GM18508 (cell line): ENCODE data around the gene CD6.

Experiments used
- ATAC-seq: cut with Tn5 transposase; IDR thresholded peaks from one replicate; pipeline ENCODE4 v1.9.1; 2021; ENCODE audit warnings: moderate number of reproducible peaks; ENCODE audit not compliant: insufficient read depth, unreplicated experiment

The CD6 gene

DNA sequence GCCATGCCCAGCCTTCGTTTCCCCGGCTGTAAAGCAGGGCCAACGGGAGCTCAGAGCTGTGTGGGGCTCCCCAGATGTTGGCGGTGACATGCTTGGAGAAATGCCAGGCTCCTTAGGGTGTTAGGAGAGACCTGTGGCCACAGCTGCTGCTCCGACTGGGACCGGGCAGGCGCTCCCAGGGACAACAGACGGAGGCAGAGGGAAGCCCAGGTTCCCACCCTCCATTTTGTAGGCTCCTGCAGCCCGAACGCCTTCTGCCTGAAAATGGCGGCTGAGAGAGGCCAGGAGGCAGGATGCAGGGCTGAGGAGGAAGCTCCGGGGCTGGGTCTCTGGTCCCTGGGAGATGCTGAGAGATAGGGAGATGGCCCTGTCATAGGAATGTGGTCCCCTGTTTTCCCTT, 10.0 kb downstream of the CD6 start:
- ATAC-seq, result no peak

- no peak for ATAC-seq
Observed at GRCh38 chr11:60982184-60982583, 10.7 kb downstream of the CD6 start.

GRCh38 chr11:60984149-60984548, 12.7 kb downstream of the CD6 start:
- ATAC-seq, result no peak

DNA sequence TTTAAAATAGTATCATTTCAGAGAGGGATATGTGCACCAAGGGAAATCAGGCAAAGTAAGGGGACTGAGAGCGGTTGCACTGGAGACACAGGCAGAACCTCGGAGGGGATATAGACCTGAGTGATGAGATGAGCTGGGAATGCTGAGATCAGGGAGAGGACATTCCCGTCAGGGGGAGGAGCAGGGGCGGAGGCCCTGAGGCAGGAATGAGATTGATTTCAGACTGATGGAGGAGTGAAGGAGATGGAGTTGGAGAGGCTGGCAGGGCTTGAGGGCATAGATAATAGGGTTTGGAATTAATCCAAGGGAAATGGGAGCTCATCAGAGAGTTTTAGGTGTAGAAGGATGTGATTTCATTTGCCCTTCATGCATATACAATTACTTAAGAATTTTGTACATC, 13.2 kb downstream of the CD6 start:
- no peak for ATAC-seq

DNA sequence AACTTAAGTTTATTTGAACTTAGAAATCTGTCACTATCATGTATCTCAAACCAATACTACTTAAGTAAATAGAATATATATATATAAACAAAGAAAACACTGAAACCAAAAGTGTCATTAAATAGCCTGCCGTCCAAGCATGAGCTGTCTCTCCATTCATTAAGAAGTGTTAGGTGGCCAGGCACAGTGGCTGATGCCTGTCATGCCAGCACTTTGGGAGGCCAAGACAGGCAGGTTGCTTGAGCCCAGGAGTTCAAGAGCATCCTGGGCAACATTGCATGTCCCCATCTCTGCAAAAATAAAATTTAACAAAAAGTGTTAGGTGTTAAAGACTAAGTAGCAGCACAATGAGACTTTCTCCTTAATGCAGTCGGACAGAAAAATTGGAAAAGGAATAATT, 14.0 kb downstream of the CD6 start:
- no peak for ATAC-seq

DNA sequence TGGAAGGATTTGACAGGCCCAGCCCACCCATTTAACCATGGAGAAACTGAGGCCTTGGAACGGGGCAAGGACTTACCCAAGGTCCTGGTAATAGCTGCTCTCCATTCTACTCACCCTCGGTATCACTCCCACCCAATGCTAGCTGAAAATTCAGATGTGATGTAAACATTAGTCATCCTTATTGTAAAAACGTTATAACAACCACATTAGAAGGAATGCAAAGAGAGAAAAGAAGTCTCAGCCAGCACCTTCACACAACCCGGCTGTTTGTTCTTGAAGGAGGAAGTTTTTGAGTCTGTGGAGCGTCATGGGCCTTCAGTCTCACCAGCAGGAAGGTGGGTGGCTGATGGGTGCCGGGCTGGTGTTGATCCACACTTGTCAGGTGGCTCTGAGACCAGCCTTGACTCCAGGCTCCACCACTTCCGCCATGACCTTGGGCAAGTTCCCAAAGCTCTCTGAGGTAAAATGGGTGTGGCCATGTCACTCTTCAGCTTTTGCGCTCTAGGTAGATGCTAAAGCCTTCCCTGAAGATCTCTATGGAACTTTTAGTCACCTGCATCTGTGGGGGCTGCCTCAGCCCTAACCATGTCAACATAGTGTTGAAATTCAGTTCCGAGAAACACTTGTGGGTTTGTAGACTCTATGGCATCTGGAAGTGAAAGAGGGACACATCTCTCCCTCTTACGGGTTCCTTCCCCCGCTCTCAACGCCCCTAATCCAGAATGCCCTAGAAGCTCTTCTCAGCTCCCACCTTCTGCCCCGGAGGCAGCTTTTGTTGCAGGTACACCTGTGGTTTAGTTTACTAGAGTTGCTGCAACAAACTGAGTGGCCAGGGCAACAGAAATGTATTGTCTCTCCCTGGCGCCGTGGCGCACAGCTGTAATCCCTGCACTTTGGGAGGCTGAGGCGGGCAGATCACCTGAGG, 14.8 kb downstream of the CD6 start:
- ATAC-seq, result no peak

DNA sequence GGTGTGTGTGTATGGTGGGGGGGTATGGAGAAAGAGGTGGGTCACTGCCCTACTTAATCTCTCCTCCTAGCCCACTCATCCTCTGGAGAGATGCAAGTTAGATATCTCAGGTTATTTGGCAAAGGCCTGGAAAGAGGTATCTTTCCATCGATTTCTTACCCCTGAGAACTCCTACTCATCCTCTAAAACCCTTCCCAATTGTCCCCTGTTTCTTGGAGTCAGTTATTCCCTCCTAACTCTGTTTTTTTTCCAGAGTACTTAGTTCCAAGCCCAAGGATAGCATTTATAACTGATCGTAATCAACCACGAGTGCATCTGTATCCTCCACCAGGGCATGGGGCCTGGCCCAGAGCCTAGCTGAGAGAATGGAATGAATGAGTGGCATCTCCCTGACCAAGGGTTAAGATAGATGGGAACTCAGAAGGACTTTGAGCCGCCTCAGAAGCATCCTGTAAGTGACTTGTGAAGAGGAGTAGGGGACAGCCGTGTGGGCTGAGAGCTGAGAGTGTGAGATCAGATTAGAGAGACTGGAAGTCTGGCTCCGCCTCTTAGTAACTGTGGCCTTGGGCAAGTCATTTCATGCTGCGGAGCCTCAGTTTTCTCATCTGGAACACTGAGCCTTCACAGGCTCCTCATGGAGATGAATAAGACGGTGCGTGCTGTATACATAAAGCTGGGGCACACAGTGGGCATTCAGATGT, 16.2 kb downstream of the CD6 start:
- ATAC-seq, result no peak

GRCh38 chr11:60988658-60989057, 17.2 kb downstream of the CD6 start:
- ATAC-seq, result no peak

DNA sequence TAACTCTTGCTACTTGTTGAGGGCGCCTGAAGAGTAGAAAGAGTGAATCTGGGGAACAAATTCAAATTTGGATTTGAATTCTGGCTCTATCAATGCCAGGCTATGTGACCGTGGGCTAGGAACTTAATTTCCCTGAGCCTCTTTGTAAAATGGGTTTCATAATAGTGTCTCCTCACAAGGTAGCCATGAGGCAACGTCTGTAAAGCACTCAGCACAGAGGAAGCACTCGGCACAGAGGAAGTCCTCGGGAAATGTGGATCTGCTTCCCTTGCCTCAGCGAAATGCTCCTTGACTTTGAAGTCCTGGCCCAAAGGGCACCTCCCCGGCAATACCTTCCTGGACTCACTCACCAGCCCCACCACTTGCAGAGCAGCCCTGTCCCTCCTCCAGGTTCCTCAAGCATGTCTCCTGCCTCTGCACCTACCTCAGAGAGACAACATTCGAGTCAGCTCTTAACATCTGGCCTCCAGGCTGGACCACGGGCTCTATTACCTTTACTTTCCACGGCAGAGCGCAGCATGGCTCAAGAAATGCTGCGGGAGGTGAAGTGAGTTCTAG, 17.7 kb downstream of the CD6 start:
- no peak for ATAC-seq

DNA sequence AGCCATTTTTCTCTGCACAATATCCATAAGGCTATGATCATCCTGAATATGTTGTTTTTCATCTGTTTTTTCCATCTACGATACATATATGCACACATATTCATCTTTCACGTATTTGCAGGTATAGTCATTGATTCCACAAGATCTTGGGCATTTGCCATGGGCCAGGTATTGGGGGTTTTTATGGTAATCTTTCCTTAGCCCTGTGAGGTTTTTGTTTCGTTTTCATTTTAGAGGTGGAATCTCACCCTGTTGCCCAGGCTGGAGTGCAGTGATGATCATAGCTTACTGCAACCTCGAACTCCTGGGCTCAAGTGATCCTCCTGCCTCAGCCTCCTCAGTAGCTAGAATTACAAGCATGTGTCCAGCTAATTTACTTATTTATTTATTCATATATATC, 20.0 kb downstream of the CD6 start:
- no peak for ATAC-seq

DNA sequence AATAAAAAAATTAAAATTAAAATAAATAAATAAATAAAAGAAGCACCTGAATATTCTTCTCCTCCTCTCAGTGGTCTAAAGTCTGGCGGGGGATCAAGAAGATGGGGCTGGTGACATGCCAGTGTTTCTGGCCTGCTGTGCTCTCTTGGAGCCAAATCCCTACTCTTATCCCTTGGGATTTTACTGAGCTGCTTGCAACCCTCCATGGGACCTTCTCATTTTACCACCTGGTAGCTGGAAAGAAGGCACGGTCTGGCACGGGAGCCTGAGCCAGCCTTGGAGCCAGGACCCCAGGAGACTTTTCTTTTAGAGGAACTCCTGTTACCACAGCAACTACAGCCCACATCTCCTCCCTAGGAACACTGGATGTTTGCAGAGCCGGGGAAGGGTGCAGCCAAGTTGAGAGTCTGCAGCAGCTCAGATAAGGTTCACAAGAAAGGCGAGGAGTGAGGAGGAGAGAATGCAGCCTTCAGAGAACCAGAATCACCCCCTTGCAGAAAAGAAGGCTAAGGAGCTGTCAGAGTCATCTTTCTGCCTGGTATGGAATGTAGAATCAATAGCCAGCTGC, 21.4 kb downstream of the CD6 start:
- ATAC-seq, result no peak

DNA sequence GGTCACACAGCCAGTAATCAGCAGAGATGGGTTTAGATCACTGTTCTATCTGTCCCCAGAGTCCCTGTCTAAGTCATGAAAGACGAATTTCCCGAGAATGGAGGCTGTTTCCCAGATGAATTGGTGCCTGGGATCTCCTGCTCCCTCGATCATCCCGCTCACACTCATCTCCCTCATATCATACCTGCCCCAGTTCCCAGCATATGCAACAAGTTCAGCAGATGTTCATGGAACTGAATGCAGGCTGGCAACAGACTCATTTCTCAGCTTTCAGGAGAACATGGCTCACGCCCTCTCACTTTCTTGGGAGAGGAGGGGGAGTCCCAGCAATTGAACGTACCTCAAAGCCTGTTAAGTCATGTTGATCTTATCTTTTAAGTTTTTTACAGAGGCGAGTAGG, 22.1 kb downstream of the CD6 start:
- no peak for ATAC-seq

- ATAC-seq, result no peak
Observed at GRCh38 chr11:60994541-60995080, 23.1 kb downstream of the CD6 start.

- ATAC-seq, result no peak
Observed at GRCh38 chr11:60995798-60996197, 24.3 kb downstream of the CD6 start.

DNA sequence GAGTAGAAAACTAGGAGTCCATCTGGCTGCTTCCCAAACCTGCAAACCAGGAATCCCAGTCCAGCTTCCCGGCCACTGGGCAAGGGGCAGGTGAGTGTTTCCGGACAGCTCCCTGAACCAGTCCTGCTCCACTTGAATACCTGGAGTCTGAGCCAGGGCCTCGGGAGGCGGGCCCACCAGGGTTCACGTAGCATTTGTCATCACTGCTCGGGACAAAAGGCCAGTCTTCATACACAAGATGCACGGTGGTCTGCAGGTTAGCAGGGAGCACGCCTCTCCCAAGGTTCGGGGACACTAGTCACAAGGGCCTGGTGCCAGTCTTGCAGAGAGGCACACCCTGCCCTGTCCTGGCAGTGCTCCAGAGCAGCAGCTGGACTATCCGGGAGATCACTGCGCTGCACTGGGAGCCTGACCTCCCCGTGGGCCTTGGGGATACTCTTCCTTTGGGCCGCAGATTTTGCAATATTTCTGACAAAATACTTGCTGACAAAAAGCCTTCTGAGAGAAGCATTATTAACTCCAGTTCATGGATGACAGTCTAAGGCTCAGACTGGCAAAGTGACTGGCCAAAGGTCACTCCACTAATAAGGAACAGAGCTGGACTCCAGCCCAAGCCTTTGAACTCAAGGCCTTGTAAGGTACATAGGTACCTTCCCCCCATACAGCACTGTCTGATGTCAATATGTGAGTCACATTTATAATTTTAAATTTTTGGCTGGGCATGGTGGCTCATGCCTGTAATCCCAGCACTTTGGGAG, 25.1 kb downstream of the CD6 start:
- ATAC-seq, result no peak

DNA sequence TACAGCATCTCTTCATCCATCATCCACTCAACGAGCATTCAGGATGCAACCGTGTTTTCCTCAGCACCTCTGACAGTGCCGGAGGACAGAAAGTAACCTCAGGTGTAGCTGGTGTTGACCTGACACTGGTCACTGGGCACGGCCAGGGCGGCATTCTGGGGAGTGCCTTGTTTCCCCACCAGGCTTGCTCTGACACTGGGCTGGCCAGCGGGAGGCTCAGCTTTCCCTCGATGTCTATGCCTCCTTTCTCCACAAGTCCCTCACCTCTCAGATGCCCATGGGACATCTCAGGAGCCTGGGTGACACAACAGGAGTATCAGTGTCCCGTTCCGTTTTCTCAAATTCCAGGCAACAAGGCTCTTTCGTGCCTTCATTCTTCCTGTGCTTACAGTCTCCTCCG, 28.9 kb downstream of the CD6 start:
- no peak for ATAC-seq

GRCh38 chr11:61001931-61002330, 30.5 kb downstream of the CD6 start:
- ATAC-seq, result no peak

- no peak for ATAC-seq
Observed at GRCh38 chr11:61002598-61002997, 31.1 kb downstream of the CD6 start.

- ATAC-seq, result no peak
Observed at GRCh38 chr11:61004180-61004611, 32.7 kb downstream of the CD6 start.

- no peak for ATAC-seq
Observed at GRCh38 chr11:61004761-61005181, 33.3 kb downstream of the CD6 start.
